CD4-positive, alpha-beta T cell (primary cell): ENCODE results near the gene DNAL1. TPM values are rescaled to one million over a fixed set of nuclear protein-coding genes. Genes with fewer than 3 reads are reported as not detected.

Source experiments
- ATAC-seq: fragments of 200-7000 bp; cut with Tn5 transposase; one replicate; pipeline ENCODE4 v1.10.0; 2022; ENCODE audit warnings: mild to moderate bottlenecking; ENCODE audit not compliant: poor library complexity
- CTCF ChIA-PET: fragments of 350-600 bp; sonication (Branson Sonifier 250); formaldehyde crosslinking; loops from one replicate; lab custom pipeline; 2021; ENCODE audit warnings: antibody characterized with exemption, inconsistent platforms; lab: Charles Lee
- POLR2A ChIA-PET: fragments of 350-600 bp; sonication (Branson Sonifier 250); formaldehyde crosslinking; loops from one replicate; lab custom pipeline; 2021; ENCODE audit warnings: antibody characterized with exemption, inconsistent platforms; lab: Charles Lee
- DNase-seq, 14 experiments: peaks; one replicate each; pipeline ENCODE4 v3.0.0-alpha.2; 2013 to 2020; ENCODE audit warnings: mixed read lengths in 2 of 14
- H3K27ac ChIP-seq, 2 donors: one replicate each; pipeline versions ENCODE4 v1.5.1 to v1.7.0; 2013; ENCODE audit warnings: low read length in 2 of 2, low read depth in 1 of 2, mild to moderate bottlenecking in 1 of 2
- H3K27me3 ChIP-seq, 2 experiments: 1 replicate in 1 of 2; 2 replicates in 1 of 2; pipeline versions ENCODE4 v1.6.1 to v1.7.0; 2013; ENCODE audit warnings: low read length in 2 of 2, control low read depth in 1 of 2, mild to moderate bottlenecking in 1 of 2, moderate library complexity in 1 of 2; ENCODE audit not compliant: insufficient read depth in 2 of 2, control insufficient read depth in 1 of 2
- H3K36me3 ChIP-seq: one replicate; pipeline ENCODE4 v1.6.1; 2013; ENCODE audit warnings: low read length, control low read depth; ENCODE audit not compliant: insufficient read depth
- H3K4me1 ChIP-seq: one replicate; pipeline ENCODE4 v1.6.1; 2013; ENCODE audit warnings: low read length, control low read depth; ENCODE audit not compliant: insufficient read depth
- H3K4me3 ChIP-seq: one replicate; pipeline ENCODE4 v1.5.1; 2013; ENCODE audit warnings: mild to moderate bottlenecking, low read length, moderate library complexity
- H3K9me3 ChIP-seq, 2 experiments: 1 replicate in 1 of 2; 2 replicates in 1 of 2; pipeline versions ENCODE4 v1.6.1 to v1.7.0; 2013; ENCODE audit warnings: low read length in 2 of 2, mild to moderate bottlenecking in 2 of 2, control low read depth in 1 of 2, moderate library complexity in 1 of 2; ENCODE audit not compliant: control insufficient read depth in 1 of 2, insufficient read depth in 1 of 2
- H3K27ac Mint-ChIP-seq: one replicate; pipeline ENCODE4 v1.8.0; 2020; ENCODE audit warnings: mixed read lengths
- H3K27me3 Mint-ChIP-seq: one replicate; pipeline ENCODE4 v1.8.0; 2021; ENCODE audit warnings: mixed read lengths
- H3K36me3 Mint-ChIP-seq: one replicate; pipeline ENCODE4 v1.8.0; 2021; ENCODE audit warnings: low read depth, mixed read lengths
- H3K4me1 Mint-ChIP-seq: one replicate; pipeline ENCODE4 v1.8.0; 2021; ENCODE audit warnings: low read depth, mixed read lengths
- H3K4me3 Mint-ChIP-seq: one replicate; pipeline ENCODE4 v1.8.0; 2020; ENCODE audit warnings: mild to moderate bottlenecking, mixed read lengths
- H3K9me3 Mint-ChIP-seq: one replicate; pipeline ENCODE4 v1.8.0; 2020; ENCODE audit warnings: mixed read lengths
- intact Hi-C, 2 experiments: fragments of 100-400 bp; cut with DNase I in 1 of 2; cut with micrococcal nuclease in 1 of 2; formaldehyde crosslinking; loops; one replicate each; pipeline versions ENCODE4 v1.15.1 to v1.9.0; 2023 to 2025; cut with DNase I, micrococcal nuclease
- total RNA-seq, 174 experiments: library from RNA in 2 of 174; stranded (reverse) in 2 of 174; gene quantifications; one replicate each; pipeline ENCODE4 v1.2.3 and lab custom pipeline; 2021 to 2026
- TF ChIP-seq, protein P1 (sequence below): fragments of 200-600 bp; IDR thresholded peaks from one replicate; pipeline ENCODE4 v1.8.0; 2022; ENCODE audit warnings: antibody characterized with exemption, mild to moderate bottlenecking

DNAL1 gene
- total RNA-seq, 2 experiments from 2014 or later: 2.9 to 3.7 TPM

DNA sequence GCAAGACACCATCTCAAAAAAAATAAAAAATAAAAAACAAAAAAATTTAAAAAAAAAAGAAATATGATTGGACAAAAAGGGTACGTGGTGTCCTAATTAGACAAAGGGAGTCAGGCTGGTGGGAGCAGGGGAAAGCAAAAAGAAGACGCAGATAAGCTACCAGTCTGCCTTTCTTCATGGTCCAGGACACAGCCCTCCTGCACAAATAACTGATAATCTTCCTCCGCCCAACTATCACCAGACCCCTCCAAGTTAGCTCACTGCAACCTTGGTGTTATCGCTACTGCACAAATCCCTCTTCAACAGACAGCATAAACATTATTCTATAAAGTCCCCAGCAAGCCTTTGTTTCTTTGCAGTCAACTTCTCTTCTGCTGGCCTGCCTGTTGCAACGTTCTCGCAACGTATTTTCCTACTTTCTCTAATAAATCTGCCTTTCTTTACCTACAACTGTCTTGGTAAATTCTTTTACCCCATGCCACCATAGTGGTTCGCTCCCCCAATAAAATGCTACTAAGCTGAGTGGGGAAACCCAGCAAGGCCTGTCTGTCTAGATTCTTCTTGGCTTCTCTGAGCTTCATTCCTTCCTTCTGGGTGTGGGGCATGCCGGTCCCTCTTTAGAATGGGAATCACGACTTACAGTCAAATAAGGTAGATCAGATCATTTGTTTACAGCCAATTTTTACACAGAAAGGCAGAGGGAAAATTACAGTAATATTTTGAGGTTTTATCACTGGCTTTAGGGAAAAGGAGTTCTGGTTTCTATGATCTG, 14.6 kb upstream of the DNAL1 start:
- Mint-ChIP-seq H3K4me1 (peaks cover 5% of the 10 kb centered on the region), H3K27ac (no peak overlapping the region), H3K9me3 (no peaks in the 10 kb centered on the region), H3K4me3 (no peak overlapping the region), H3K27me3 (peaks cover 10% of the 10 kb centered on the region), H3K36me3 (no peaks in the 10 kb centered on the region)
- no peak for ATAC-seq
- DNase-seq: no peak
- Histone ChIP-seq H3K36me3 (no peaks in the 10 kb centered on the region), H3K9me3 (no peaks in the 10 kb centered on the region), H3K4me3 (no peak overlapping the region), H3K27ac (no peak overlapping the region), H3K27me3 (peaks cover 0 to 10% of the 10 kb centered on the region in 2 experiments), H3K4me1 (peaks cover 14% of the 10 kb centered on the region)
- POLR2A ChIA-PET: interaction anchor here (0.9 kb wide), 1 partner anchor 17 kb away, joined by 3 read pairs; no protein-coding TSS in a partner anchor
- TF ChIP-seq, protein P1, sequence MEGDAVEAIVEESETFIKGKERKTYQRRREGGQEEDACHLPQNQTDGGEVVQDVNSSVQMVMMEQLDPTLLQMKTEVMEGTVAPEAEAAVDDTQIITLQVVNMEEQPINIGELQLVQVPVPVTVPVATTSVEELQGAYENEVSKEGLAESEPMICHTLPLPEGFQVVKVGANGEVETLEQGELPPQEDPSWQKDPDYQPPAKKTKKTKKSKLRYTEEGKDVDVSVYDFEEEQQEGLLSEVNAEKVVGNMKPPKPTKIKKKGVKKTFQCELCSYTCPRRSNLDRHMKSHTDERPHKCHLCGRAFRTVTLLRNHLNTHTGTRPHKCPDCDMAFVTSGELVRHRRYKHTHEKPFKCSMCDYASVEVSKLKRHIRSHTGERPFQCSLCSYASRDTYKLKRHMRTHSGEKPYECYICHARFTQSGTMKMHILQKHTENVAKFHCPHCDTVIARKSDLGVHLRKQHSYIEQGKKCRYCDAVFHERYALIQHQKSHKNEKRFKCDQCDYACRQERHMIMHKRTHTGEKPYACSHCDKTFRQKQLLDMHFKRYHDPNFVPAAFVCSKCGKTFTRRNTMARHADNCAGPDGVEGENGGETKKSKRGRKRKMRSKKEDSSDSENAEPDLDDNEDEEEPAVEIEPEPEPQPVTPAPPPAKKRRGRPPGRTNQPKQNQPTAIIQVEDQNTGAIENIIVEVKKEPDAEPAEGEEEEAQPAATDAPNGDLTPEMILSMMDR: no peak
- CTCF ChIA-PET: no interaction called here
- intact Hi-C loops: loop anchor here in 1 of 2 experiments (5.0 kb wide), 1 partner anchor 333 kb away; no protein-coding TSS in a partner anchor

DNA sequence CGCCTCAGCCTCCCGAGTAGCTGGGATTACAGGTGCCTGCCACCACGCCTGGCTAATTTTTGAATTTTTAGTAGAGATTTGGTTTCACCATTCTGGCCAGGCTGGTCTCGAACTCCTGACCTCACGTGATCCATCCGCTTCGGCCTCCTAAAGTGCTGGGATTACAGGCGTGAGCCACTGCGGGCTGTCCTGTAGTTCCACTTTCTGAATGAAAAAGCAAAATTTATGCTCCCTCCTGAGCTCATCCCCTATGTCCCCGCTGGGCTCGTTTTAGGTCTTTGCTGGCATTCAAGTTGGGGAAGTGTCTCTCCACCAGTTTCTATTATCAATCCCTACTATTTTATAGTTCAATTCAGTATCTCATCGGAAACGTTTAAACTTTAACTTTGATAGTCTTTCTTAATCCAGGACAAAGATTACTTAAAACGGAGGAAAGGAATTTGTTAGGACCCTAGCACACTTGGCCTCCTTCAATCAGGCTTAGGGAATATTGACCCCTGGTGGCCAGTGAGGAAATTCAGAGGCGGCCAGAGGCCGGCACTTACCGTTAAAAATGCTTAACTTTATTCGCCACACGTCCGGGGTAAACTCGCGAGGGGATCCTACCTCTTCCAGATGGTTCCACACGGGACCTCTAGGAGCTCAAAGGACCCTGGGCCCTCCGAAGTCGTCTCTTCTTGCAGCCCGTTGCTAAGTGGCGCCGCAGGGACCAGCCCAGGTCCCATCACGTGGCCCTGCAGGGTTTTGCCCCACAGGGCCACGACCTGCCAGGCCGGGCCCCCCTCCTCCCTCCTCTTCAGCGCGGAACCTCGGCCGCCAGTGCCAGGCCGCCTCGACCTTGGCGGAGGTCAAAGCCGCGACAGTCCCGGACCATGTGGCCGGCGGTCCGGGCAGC, 11.4 kb upstream of the DNAL1 start:
- peak; percentile 33 to 78 (median 48) for DNase-seq
- ATAC-seq: peak; percentile 85
- no peak overlapping the region for H3K27ac ChIP-seq
- ChIA-PET POLR2A (interaction anchor here (1.0 to 2.1 kb wide), 5 partner anchors 15 to 143 kb away, joined by 4 to 8 read pairs (median 7); partner anchors contain the start of genes ACOT2, ACOT6 and RIOX1), CTCF (interaction anchor here (1.0 to 1.4 kb wide), 2 partner anchors 125 to 339 kb away, joined by 3 to 10 read pairs; no protein-coding TSS in a partner anchor)
- H3K9me3 ChIP-seq: no peaks in the 10 kb centered on the region
- no peaks in the 10 kb centered on the region for H3K36me3 ChIP-seq
- TF ChIP-seq, protein P1: peak; percentile 80
- peak overlapping the region; percentile 57 for H3K4me3 ChIP-seq
- Mint-ChIP-seq H3K4me3 (peak overlapping the region; percentile 83), H3K27me3 (peaks cover 10% of the 10 kb centered on the region), H3K27ac (no peak overlapping the region), H3K9me3 (no peaks in the 10 kb centered on the region), H3K4me1 (peaks cover 5% of the 10 kb centered on the region), H3K36me3 (no peaks in the 10 kb centered on the region)
- H3K4me1 ChIP-seq: peaks cover 14% of the 10 kb centered on the region
- intact Hi-C loops: loop anchor here (1.0 to 5.0 kb wide), 4 partner anchors 63 to 460 kb away; no protein-coding TSS in a partner anchor
- H3K27me3 ChIP-seq: peaks cover 0 to 10% of the 10 kb centered on the region in 2 experiments
